GM12891 (cell line): ENCODE measurements around the gene RAD9B.
"Not testable (repeated sequence)": the region's sequence is repeated elsewhere in the genome, so short reads cannot be mapped to it uniquely, and the experiment has no call there.

Experiments used
- DNase-seq: peaks from one replicate; pipeline ENCODE4 v3.0.0; 2011; ENCODE audit warnings: low spot score; ENCODE audit not compliant: insufficient read length
- FAIRE-seq: peaks from 2 replicates; lab custom pipeline; 2011; peaks lifted over from hg19 to GRCh38; lab: Jason Lieb, UNC
- PAX5 ChIP-seq: IDR thresholded peaks from 2 replicates; pipeline ENCODE4 v1.6.1; 2011; ENCODE audit warnings: low read length, moderate library complexity, mild to moderate bottlenecking; ENCODE audit not compliant: insufficient read depth, severe bottlenecking
- POLR2A ChIP-seq: IDR thresholded peaks from 2 replicates; pipeline ENCODE4 v1.6.1; 2011; ENCODE audit warnings: low read depth, low read length, control low read depth
- POLR2AphosphoS5 ChIP-seq: IDR thresholded peaks from 2 replicates; pipeline ENCODE4 v1.6.1; 2011; ENCODE audit warnings: low read depth, low read length, control low read depth
- POU2F2 ChIP-seq: IDR thresholded peaks from 2 replicates; pipeline ENCODE4 v1.6.1; 2011; ENCODE audit warnings: low read depth, mild to moderate bottlenecking, control low read depth, low read length, moderate library complexity
- SPI1 ChIP-seq: IDR thresholded peaks from 2 replicates; pipeline ENCODE4 v1.6.1; 2011; ENCODE audit warnings: low read depth, low read length, control low read depth
- TAF1 ChIP-seq: IDR thresholded peaks from 2 replicates; pipeline ENCODE4 v1.6.1; 2011; ENCODE audit warnings: low read depth, low read length, control low read depth

RAD9B gene

GRCh38 chr12:110475426-110475825 lies 26.7 kb upstream of the RAD9B start:
- DNase-seq = no peak
- FAIRE-seq = no peak
- TF ChIP-seq POLR2AphosphoS5 = no peak
- TF ChIP-seq TAF1 = no peak
- TF ChIP-seq POU2F2 = no peak
- TF ChIP-seq SPI1 = no peak
- TF ChIP-seq PAX5 = no peak
- no peak for TF ChIP-seq POLR2A

GRCh38 chr12:110498984-110499706 lies 3.0 kb upstream of the RAD9B start:
- DNase-seq = no peak
- FAIRE-seq = no peak
- TF ChIP-seq SPI1 (no peak), POLR2AphosphoS5 (no peak), PAX5 (no peak), TAF1 (no peak), POLR2A (no peak), POU2F2 (no peak)

GRCh38 chr12:110501399-110501751 lies 756 bp upstream of the RAD9B start:
- DNase-seq (peak; percentile 16), FAIRE-seq (peak; percentile 71)
- TF ChIP-seq POU2F2 (peak; percentile 31; the same call in 1 of the 2 replicates), TAF1 (no peak), SPI1 (no peak), POLR2A (peak; percentile 72; the same call in 1 of the 2 replicates), POLR2AphosphoS5 (no peak), PAX5 (no peak)

- FAIRE-seq = no peak
- TF ChIP-seq POLR2A (no peak), SPI1 (no peak), POLR2AphosphoS5 (no peak), PAX5 (no peak), TAF1 (no peak)
- no peak for DNase-seq
Measured at GRCh38 chr12:110503432-110503831, 1.3 kb downstream of the RAD9B start.

GRCh38 chr12:110505332-110505731 lies 3.2 kb downstream of the RAD9B start:
- DNase-seq (no peak), FAIRE-seq (no peak)
- no peak for TF ChIP-seq POLR2AphosphoS5
- TF ChIP-seq TAF1 = no peak
- no peak for TF ChIP-seq POU2F2
- TF ChIP-seq SPI1 = no peak
- TF ChIP-seq POLR2A = no peak
- no peak for TF ChIP-seq PAX5

GRCh38 chr12:110508071-110508586 lies 6.0 kb downstream of the RAD9B start:
- DNase-seq (no peak), FAIRE-seq (peak; percentile 80)
- TF ChIP-seq POU2F2 (no peak), SPI1 (no peak), TAF1 (no peak), POLR2AphosphoS5 (no peak), POLR2A (no peak), PAX5 (no peak)

- no peak for TF ChIP-seq PAX5
- TF ChIP-seq POLR2AphosphoS5 = no peak
- no peak for TF ChIP-seq TAF1
- TF ChIP-seq SPI1 = no peak
- DNase-seq (no peak), FAIRE-seq (no peak)
Measured at GRCh38 chr12:110513842-110514241, 11.7 kb downstream of the RAD9B start.

GRCh38 chr12:110514363-110514762 lies 12.2 kb downstream of the RAD9B start:
- DNase-seq = no peak
- FAIRE-seq = no peak
- TF ChIP-seq POLR2A (no peak), POU2F2 (no peak), POLR2AphosphoS5 (no peak), PAX5 (no peak), SPI1 (no peak), TAF1 (no peak)

- no peak for DNase-seq
- no peak for TF ChIP-seq SPI1
- TF ChIP-seq TAF1 = no peak
- TF ChIP-seq POLR2A = no peak
- no peak for TF ChIP-seq PAX5
- TF ChIP-seq POU2F2 = no peak
- no peak for TF ChIP-seq POLR2AphosphoS5
Measured at GRCh38 chr12:110516995-110517394, 14.9 kb downstream of the RAD9B start.

GRCh38 chr12:110518014-110518413 lies 15.9 kb downstream of the RAD9B start:
- not testable (repeated sequence) for FAIRE-seq, DNase-seq

More at GRCh38 chr12:110516995-110517394, 14.9 kb downstream of the RAD9B start:
- no peak for FAIRE-seq

- not testable (repeated sequence) for FAIRE-seq, DNase-seq
Measured at GRCh38 chr12:110520876-110521712, 19.0 kb downstream of the RAD9B start.
